A549 treated with GW870086 at 1 μM for 4 hours (cell line): ENCODE measurements around the gene PAMR1. TPM values are rescaled to one million over a fixed set of nuclear protein-coding genes. Genes with fewer than 3 reads are reported as not detected.

Source experiments
- total RNA-seq: library from RNA; stranded (reverse); fragments of 200-300 nt; extraction: Qiagen RNA extraction; gene quantifications from 5 replicates; pipeline ENCODE4 v1.2.3, GENCODE V29; 2022; ENCODE audit warnings: low read depth

PAMR1 gene
- not detected in 5 replicates for total RNA-seq

GRCh38 chr11:35525501-35526175 lies at the start of gene PAMR1:
PAMR1 (minus strand) TSS chr11:35525616; CDS start chr11:35525585, 31 bp downstream.

GRCh38 chr11:35419184-35419829 lies 106.1 kb downstream of the PAMR1 start, which contains the start of gene SLC1A2:
SLC1A2 (minus strand) TSS chr11:35419558; CDS start chr11:35418966, 592 bp downstream.

Other genes with a start within 250 kb of the PAMR1 start
- gene SLC1A2, start 106.1 kb downstream of the PAMR1 start, total RNA-seq: 0.01 to 0.09 TPM (median 0.05 TPM) in 5 replicates
- 31.9 to 44.3 TPM (median 39.3 TPM) in 5 replicates for gene FJX1, start 92.8 kb upstream of the PAMR1 start, total RNA-seq
- gene TRIM44, start 137.2 kb upstream of the PAMR1 start, total RNA-seq: 19.9 to 25.5 TPM (median 24.0 TPM) in 5 replicates